LoVo (cell line): Measurements from ENCODE around the gene IFNL3.
"Not testable (repeated sequence)": the region's sequence is repeated elsewhere in the genome, so short reads cannot be mapped to it uniquely, and the experiment has no call there.

Experiments used
- DNase-seq: peaks from one replicate; pipeline ENCODE4 v3.0.0-alpha.2; 2016; ENCODE audit warnings: low spot score

IFNL3 gene

DNA sequence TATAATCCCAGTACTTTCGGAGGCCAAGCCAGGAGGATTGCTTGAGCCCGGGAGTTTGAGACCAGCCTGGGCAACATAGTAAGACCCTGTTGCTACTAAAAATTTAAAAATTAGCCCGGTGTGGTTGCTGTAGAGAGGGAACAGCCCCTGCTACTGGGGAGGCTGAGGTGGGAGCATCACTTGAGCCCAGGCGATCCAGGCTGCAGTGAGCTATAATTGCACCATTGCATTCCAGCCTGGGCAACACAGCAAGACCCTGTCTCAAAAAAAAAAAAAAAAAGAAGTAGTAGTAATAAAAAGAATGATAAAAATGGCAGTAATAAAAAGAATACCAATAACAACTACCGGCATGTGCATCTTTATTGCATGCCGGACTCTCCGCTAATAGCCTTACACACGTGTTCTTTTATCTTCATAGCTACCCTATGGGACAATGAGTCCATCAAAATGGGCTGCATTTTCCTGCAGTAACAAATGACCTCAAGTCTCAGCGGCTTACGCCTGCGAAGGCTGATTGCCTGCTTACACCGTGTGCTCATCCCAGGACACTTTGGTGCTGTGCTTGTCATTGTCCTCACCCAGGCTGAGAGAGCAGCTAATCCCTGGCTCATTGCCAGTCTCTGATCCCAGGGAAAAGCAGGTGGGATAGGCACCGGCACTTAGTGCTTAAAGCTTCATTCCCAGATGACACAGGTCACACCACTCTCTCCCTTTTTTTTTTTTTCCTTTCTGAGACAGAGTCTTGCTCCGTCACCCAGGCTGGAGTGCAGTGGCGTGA lies 26.4 kb downstream of the IFNL3 start:
- DNase-seq: no peak

DNA sequence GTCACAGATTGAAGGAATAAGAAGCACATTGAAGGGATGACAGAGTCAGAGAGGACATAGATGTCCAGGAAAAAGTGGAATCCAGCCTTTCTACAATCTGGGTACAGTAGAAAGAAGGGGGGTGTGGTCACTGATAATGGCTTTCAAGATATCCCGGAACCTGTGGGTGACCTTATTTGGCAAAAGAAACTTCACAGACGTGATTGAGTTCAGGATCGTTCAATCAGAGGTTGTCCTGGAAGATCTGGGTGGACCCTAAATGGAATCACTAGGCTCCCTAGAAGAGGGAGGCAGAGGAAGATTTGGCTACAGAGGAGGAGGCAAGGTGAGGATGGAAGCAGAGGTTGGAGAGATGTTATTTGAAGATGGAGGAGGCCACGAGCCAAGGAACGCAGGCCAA lies 27.7 kb downstream of the IFNL3 start:
- DNase-seq: no peak

- DNase-seq: not testable (repeated sequence)
These were observed 29.5 kb downstream of the IFNL3 start for GRCh38 chr19:39215323-39215722.

DNA sequence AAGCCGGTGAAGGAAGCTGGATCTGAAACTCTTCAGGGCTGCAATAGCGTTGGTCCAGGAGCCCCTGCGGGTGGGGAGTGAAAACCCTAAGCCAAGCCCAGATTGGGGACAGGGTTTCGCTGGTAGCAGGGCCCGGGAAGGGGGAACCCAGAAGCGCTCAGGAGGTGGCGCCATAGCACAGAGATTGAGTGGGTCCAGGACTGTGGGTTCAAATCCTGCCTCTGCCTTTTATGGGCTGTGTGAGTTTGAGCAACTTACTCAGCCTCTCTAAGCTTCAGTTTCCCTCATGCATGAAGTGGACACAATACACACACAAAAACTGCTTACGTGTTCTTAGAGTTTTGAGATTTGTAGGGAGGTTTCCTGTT lies 32.4 kb downstream of the IFNL3 start:
- DNase-seq: no peak

GRCh38 chr19:39211731-39212374 lies 33.0 kb downstream of the IFNL3 start:
- no peak for DNase-seq

DNA sequence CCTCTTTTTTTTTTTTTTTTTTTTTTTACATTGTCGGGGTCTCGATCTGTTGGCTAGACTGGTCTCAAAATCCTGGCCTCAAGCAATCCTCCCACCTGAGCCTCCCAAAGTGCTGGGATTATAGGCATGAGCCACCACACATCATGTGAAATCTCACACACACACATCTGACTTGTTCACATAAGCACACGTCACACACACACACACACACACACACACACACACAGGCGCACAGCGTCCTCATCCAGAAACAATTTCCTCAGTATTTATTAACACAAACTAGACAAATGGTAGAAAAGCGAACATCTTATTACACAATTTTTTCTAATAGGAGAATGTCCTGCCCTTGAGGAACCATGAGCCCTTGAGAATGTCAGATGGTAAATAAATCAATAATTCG lies 35.6 kb downstream of the IFNL3 start:
- no peak for DNase-seq

GRCh38 chr19:39208175-39208795 lies 36.5 kb downstream of the IFNL3 start:
- no peak for DNase-seq

- DNase-seq: no peak
These were observed 37.4 kb downstream of the IFNL3 start for GRCh38 chr19:39207293-39207836.

DNA sequence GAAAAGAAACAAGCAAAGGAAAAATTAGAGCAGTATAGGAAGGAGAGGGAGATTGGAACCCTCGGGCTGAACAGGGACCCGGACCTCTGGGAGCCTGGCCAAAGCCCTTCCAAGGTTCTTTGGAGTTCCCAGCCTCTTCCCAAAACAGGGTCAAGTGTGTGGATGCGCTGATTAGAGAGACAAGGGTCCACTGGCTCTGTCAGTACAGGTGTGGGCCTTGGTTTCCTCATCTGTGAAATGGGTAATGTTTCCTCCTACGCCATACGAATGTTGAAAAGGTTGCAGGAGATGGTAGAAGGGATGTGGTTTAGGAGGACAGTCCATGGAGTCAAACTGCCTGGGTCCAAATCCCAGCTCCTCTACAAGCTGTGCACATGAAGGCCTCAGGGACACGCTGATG lies 38.7 kb downstream of the IFNL3 start:
- no peak for DNase-seq

DNA sequence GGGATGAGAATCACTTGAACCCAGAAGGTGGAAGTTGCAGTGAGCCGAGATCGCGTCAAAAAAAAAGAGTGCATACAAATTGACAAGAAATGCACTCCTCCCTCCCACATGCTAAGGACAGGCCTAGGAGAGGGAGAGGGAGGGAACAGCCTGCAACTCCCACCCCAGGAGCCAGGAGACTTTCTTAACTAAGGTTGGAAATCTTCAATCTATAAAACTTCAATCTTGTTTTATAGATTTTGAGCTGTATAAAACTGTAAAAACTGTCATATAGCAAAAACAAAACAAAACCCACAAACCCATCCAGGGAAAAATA lies 39.4 kb downstream of the IFNL3 start:
- no peak for DNase-seq

DNA sequence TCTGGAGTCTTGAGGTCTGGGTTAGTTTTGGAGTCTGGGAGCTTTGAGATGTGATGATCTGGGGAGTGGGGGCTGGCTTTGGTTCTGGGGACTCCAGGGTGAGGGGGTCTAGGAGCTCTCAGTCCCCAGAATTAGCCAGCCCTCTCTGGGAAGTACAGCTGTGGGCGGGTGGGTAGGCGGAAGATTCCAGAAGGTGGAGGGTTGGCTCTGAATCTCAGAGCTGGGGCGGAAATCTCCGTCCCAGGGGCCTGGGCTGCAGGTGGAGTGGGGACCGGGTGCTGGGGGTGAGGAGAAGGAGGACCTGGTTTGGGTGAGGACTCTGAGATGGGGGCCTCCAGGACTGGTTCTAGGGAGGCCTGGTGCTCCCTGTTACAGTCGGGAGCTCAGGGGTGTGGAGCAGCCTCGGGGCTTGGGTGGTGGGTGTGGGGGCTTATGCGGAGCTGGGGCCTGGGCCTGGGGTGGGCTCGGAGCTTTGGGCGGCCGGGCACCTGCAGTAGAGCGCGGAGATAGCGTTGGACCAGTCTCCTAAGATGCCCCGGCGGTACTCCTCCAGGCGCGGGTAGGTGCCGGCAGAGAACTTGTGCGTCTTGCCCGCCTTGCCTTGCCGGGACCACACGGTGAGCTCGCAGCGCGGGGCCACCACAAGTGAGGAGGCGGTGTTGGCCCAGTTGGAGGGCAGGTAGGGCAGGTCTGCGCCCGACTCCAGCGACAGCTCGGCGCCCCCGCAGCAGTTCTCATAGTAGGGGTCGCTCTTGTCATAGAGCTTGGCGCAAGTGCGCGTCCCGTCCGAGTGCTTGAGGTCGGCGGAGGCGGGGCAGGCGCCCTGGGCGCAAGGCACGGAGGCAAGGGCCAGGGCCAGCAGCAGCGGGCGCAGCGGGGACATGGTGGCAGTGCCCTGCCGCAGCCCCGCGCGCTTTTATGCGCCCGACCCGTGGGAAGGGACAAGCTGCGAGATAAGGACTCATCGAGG lies 41.1 kb downstream of the IFNL3 start, which contains the start of gene SYCN:
Gene SYCN, minus strand, starts transcription at position 892 of the 970 bp plus-strand sequence. Its CDS starts 9 bp downstream, at position 883.
- no peak for DNase-seq

DNA sequence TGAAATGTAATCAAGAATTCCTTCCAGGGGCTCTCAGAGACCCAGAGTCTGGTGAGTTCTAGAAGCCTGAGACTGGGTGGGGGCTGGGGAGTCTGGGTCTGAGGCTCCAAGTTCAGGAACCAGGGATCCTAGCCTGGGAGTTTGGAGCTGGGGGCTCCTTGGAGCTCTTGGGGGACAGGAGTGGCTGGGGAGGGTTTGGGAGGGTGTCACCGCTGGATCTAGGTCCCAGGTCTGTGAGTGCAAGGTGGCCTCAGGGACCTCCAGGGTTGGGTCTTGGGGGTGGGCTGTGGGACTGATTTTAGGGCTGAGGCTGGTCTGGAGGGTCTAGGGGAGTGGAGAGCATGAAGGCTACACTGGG lies 41.8 kb downstream of the IFNL3 start:
- no peak for DNase-seq

- no peak for DNase-seq
These were observed 44.0 kb downstream of the IFNL3 start for GRCh38 chr19:39200803-39201115.

DNA sequence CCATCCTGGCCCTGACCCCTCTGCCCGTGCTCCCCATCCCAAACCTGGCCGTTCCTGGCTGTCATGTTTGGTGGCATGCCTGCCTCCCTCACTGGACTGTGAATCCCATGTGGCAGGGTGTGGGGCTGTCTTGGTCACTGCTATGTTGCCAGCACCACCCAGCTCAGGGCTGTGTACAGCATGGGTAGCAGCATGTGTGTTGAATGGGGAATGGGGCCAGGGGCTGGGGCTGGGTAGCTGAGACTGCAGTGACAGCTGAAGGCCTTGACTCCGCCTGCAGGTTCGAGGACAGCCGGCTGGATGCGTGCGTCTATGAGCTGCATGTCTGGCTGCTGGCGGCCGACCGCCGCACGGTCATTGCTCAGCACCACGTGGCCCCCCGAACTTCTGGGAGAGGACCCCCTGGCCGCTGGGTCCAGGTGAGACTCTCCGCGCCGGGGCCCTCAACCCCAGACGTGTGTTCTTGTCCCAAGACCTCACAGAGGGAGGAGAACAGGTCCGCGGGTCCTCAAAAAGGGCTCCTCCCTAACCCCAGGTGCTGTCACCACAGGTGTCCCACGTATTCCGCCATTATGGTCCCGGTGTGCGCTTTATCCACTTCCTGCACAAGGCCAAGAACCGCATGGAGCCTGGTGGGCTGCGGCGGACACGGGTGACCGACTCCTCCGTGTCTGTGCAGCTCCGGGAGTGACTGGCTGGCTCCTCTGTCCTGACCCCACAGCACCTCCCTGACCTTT lies 44.6 kb downstream of the IFNL3 start:
- DNase-seq: no peak

- no peak for DNase-seq
These were observed 45.8 kb downstream of the IFNL3 start for GRCh38 chr19:39199025-39199424.

GRCh38 chr19:39197808-39198207 lies 47.0 kb downstream of the IFNL3 start:
- no peak for DNase-seq

GRCh38 chr19:39196860-39197562 lies 47.8 kb downstream of the IFNL3 start, which contains the start of gene NCCRP1:
TSS of gene NCCRP1 (plus strand) at chr19:39196964. CDS start at chr19:39196983, 19 bp downstream.
- no peak for DNase-seq

DNA sequence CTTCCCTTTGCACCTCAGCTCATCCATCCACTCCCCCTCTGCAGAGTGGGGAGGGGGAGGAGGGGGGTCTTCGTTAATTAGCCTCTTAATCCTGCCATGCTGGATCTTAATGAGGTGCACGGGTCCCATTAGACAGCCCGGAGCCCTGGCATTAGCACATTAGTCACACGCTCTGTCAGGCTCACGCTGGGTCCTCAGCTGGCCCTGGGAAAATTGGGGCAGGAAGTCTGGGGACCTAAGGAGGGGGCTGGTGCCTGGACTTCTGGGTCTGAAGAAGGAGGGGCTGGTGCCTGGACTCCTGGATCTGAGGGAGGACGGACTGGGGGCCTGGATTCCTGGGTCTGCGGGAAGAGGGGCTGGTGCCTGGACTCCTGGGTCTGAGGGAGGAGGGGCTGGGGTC lies 48.5 kb downstream of the IFNL3 start:
- DNase-seq: no peak

DNA sequence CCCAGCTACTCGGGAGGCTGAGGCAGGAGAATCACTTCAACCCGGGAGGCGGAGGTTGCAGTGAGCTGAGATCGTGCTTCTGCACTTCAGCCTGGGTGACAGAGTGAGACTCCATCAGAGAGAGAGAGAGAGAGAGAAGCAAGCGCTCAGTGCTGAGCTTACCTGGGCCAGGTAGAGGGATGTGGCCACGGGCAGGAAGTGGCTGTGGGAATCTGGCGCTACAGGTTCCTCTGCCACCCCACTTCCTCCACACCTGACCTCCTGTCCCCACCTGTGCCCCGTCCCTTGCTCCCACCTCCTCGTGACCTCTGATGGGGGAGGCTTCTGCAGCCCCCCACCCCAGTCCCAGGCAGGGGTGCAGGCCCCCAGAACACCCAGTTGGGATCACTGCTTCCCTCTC lies 49.1 kb downstream of the IFNL3 start:
- no peak for DNase-seq

DNA sequence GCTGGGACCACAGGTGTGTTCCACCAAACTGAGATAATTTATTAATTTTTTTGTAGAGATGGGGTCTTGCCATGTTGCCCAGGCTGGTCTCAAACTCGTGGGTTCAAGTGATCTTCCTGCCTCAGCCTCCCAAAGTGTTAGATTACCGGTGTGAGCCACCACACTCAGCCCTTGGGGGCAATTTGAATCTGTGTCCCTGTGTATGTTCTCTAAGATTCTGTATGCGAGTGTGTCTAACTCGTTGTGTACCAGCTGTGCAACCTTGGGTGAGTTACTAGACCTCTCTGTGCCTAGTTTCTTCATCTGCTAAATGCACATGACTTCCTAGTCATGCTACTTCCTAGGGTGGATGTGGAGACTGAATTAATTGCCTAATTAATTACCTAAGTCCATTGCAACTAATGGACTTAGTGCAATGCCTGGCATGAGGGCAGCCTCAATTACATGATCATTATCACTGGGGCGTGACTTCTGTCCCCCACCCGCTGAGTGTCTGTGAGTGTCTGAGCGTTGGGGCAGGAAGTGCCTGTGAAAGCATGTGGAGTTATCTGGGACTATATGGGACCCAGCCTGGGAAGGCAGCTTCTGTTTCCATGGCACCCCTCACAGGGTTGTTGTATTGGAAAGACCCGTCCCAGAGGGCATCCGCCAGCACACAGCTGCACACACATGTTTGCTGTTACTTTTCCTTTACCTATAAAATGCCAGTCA lies 49.8 kb downstream of the IFNL3 start:
- no peak for DNase-seq
